Left cardiac atrium (tissue), 4 donors: ENCODE measurements around the gene LILRA2. TPM values are rescaled to one million over a fixed set of nuclear protein-coding genes. Genes with fewer than 3 reads are reported as not detected.

ENCODE experiments used
- ATAC-seq, 2 donors: fragments of 200-7000 bp; cut with Tn5 transposase; one replicate each; pipeline ENCODE4 v1.9.1; 2020; ENCODE audit warnings: mild to moderate bottlenecking in 2 of 2, moderate library complexity in 2 of 2
- DNase-seq: peaks from one replicate; pipeline ENCODE4 v3.0.0-alpha.2; 2020
- intact Hi-C, 2 donors: fragments of 100-400 bp; cut with DNase I; formaldehyde crosslinking; loops; one replicate each; pipeline versions ENCODE4 v1.14.1 to v1.15.1; 2022 to 2023
- long read RNA-seq: library from polyadenylated mRNA; unstranded; transcript quantifications from one replicate; pipeline ENCODE4 v2.0.0, GENCODE V29; 2021
- total RNA-seq, 2 donors: library from RNA; stranded (reverse); fragmentation: NEBNext Ultra II Directional; extraction: Animal tissue kit (Norgen Biotek cat#: 25700); gene quantifications; one replicate each; pipeline ENCODE4 v1.2.1, GENCODE V29; 2021
- donor health status: DM: no; HTN: yes; CAD: no.
- donor health status: DM: no; HTN: yes; CAD: no; lungs with severe emphysema.
- donor health status: DM: yes; HTN: yes; CAD: no.
- donor health status: Dilated cardiomyopathy.

LILRA2 gene
- total RNA-seq: 1 to 10 TPM; 2.1 to 5.8 TPM
- long read RNA-seq, full-length matches to known transcripts: 1 of 2 reads
- long read RNA-seq, partial matches to known transcripts: 1 of 2 reads
- long read RNA-seq, other reads (novel, unspliced or antisense): 0 of 2 reads

DNA sequence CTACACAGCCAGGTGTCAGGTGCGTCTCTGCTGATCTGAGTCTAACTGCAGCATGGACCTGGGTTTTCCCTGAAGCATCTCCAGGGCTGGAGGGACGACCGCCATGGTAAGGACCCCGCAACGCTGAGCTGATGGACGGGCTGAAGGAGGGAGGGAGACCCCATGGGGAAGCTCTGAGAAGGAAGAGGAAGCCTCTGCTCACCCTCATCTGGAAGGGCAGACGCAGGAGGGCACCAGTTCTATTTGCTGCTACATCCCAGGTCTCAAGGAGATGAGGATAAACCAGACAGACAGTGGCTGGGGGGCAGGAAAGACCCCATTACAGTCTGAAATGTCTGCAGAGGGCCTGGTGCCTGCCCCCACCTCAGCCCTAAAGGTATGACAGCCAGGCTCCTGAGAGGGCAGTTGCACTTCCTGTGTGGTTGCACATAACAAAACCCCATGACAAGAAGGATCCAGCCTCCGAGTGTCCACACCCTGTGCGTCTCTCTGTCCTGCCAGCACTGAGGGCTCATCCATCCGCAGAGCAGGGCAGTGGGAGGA lies at the start of gene LILRA2:
Gene LILRA2 (plus strand): TSS at position 461 of the 543 bp plus-strand sequence. CDS start 89 bp downstream, outside the sequence.
- intact Hi-C loops: loop anchor here in 1 of 2 donors (10.0 kb wide), 1 partner anchor 279 kb away; no protein-coding TSS in a partner anchor
- peak; percentile 27 to 68 for ATAC-seq
- DNase-seq: no peak

DNA sequence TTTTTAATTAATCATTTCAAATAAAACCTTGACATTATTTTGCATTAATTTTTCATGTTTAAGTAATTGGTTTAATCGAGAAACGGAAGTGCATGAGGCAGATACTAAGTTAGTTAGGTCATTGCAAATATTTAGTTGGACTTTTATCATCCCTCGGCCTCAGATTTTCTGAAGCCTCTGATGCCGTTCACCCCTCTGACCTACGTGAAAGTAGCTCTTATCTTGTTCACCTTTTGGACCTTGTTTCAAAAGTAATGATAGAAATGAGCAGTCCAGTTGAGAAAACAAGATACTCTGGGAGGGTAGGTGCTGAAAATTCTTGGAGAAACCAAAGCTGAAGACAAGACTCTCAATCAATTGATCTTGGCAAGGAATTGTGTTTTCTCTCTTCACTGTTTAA lies 48.0 kb upstream of the LILRA2 start:
- intact Hi-C loops: no loop called here
- ATAC-seq: no peak
- no peak for DNase-seq

- DNase-seq (no peak), ATAC-seq (no peak)
- intact Hi-C loops: no loop called here
Observed at GRCh38 chr19:54526972-54527371, 46.6 kb upstream of the LILRA2 start.

- intact Hi-C loops: no loop called here
- ATAC-seq (no peak), DNase-seq (no peak)
Observed at GRCh38 chr19:54530866-54531265, 42.7 kb upstream of the LILRA2 start.

GRCh38 chr19:54532528-54532927 lies 41.1 kb upstream of the LILRA2 start:
- DNase-seq (no peak), ATAC-seq (no peak)
- intact Hi-C loops: no loop called here

GRCh38 chr19:54533476-54533875 lies 40.1 kb upstream of the LILRA2 start:
- DNase-seq: no peak
- no peak for ATAC-seq
- intact Hi-C loops: no loop called here

DNA sequence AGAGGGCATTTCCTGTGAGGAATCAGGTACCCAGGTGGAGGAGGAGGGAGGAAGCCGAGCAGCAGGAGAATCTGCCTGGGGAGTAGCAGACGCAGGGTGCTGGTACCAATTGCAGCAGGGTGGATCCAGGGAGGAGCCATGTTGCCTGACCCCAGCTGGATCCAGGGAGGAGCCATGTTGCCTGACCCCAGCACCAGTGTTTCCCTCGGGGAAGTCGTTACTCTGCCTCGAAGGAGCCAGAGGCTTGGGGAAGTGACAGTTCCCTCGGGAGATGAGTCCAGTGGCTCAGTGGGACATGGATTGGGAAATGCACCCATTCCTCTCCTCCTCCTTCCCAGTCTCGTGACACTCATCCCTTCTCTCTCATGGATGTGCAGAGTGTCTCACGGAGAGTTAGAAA lies 39.4 kb upstream of the LILRA2 start:
- intact Hi-C loops: no loop called here
- ATAC-seq (no peak), DNase-seq (no peak)

GRCh38 chr19:54535601-54536000 lies 38.0 kb upstream of the LILRA2 start:
- intact Hi-C loops: no loop called here
- ATAC-seq (no peak), DNase-seq (no peak)

- intact Hi-C loops: no loop called here
- ATAC-seq (no peak), DNase-seq (no peak)
Observed at GRCh38 chr19:54536956-54537355, 36.6 kb upstream of the LILRA2 start.

DNA sequence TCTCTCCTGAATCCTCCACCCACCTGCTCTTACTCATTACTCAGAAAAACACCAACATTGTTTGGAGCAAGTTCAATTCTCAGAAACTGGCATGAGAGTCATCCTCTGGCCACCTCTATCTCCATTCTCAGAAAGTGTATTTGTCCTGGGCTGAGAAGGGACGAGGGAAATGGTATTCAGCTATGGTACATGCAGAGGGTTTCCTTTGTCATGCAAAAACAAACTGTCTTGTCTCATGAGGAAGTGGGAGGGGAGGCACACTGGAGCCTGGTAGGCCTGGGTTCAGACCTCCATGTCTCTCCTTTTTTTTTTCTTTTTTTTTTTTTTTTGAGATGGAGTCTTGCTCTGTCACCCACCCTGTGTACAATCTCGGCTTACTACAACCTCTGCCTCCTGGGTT lies 31.9 kb upstream of the LILRA2 start:
- no peak for DNase-seq
- ATAC-seq: no peak
- intact Hi-C loops: no loop called here

GRCh38 chr19:54548806-54549205 lies 24.8 kb upstream of the LILRA2 start:
- intact Hi-C loops: no loop called here
- no peak for ATAC-seq
- no peak for DNase-seq

GRCh38 chr19:54549224-54549623 lies 24.4 kb upstream of the LILRA2 start:
- intact Hi-C loops: no loop called here

GRCh38 chr19:54551293-54551692 lies 22.3 kb upstream of the LILRA2 start:
- ATAC-seq: no peak
- no peak for DNase-seq

More at GRCh38 chr19:54549224-54549623, 24.4 kb upstream of the LILRA2 start:
- ATAC-seq (no peak), DNase-seq (no peak)

DNA sequence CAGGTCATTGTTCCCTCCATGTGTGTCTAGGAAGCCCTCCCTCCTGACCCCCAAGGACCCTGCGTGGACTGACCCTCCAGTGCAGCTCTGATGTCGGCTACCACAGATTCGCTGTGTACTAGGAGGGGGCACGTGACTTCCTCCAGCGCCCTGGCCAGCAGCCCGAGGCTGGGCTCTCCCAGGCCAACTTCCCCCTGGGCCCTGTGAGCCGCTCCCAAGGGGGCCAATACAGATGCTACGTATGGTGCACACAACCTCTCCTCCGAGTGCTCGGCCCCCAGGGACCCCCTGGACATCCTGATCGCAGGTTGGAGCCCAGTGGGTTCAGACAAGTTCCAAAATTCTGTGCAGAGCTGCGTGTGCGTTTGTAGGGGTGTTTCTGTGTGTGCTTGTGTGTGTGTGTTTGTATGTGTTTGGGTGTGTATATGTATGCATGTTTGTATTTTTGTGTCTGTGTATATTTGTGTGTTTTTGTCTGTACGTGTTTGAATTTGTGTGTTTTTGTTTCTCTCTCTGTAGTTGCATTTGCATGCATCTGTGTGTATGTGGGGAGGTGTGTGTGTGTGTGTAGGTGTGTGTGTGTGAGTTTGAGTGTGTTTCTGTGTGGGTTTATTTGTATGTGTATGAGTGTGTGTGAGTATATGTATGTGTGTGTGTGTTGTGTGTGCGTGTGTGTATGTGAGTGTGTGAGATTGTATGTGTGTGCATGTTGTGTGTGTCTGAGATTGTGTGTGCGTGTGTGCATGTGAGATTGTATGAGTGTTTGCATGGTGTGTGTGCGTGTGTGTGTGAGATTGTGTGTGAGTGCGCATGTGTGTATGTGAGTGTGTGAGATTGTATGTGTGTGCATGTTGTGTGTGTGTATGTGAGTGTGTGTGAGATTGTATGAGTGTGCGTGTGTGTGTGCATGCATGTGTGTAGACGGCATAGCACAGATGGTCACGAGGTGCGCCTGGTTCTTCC lies 21.4 kb upstream of the LILRA2 start:
- peak in 1 of 2 donors; percentile 50 for ATAC-seq
- intact Hi-C loops: no loop called here
- DNase-seq: peak; percentile 36

More at GRCh38 chr19:54551293-54551692, 22.3 kb upstream of the LILRA2 start:
- intact Hi-C loops: no loop called here

DNA sequence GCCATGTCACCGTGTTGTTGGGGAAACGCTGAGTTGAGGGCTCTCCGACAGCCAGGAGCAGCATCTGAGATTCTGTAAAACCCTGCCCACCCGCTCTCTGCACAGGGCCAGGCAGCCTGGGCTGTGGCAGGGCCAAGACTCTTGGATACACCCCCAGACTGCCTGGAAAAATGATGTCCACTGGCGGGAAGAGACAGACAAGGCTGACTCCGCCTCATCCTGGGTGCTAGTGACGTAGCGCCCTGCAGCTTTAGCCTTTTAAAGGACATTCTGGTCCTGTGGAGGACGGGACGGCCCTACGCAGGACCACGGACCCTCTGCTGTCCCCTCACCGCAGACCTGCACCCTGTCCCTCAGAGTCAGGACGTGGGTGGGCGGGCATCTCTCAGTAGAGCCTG lies 20.7 kb upstream of the LILRA2 start:
- DNase-seq: no peak
- no peak for ATAC-seq
- intact Hi-C loops: no loop called here

DNA sequence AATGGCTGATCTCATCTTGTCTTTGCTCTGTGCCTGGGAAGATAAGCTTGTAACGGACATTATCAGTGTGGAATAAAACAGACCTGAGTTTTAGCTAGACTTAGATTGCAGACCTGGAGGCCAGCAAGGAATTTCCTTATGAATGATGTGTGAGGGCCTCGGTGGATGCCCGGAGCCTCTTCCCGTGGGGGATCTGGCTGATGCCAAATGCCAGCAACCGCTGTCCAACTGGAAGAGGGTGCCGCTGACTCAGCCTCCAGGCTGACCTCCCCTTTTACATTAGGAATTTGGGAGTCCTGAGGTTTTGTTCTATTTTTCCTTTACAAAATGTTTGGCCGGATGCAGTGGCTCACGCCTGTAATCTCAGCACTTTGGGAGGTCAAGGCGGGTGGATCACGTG lies 19.6 kb upstream of the LILRA2 start:
- ATAC-seq (no peak), DNase-seq (no peak)
- intact Hi-C loops: no loop called here

GRCh38 chr19:54554896-54555295 lies 18.7 kb upstream of the LILRA2 start:
- intact Hi-C loops: no loop called here
- ATAC-seq (no peak), DNase-seq (no peak)

DNA sequence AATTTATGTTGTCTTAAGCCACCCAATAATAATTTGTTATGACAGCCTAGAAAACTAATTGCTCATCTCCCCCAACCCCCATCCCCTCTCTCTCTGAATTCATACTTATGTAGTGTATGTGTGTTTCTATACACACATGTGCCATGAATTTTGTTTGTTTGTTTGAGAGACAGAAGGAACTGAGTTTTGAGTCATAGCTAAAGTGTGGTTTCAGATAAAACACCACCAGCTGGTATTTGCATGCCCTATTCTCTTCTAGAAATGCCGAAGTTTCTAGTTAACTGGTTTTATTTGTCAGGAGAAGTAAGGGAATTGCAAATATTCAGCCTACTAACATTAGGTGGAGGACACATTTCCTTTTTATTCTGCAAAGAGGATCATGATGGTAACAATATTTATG lies 17.4 kb upstream of the LILRA2 start:
- intact Hi-C loops: no loop called here
- no peak for ATAC-seq
- DNase-seq: no peak

- ATAC-seq (no peak), DNase-seq (no peak)
- intact Hi-C loops: no loop called here
Observed at GRCh38 chr19:54558339-54558738, 15.3 kb upstream of the LILRA2 start.

- intact Hi-C loops: no loop called here
- no peak for ATAC-seq
- DNase-seq: no peak
Observed at GRCh38 chr19:54560881-54561385, 12.7 kb upstream of the LILRA2 start.
